ENCODE data around the gene HTRA1.
A peak's percentile ranks its signal among the peaks of the same experiment; 100 is the strongest.

HTRA1 gene

GRCh38 chr10:122500194-122500593 is 38.8 kb downstream of the HTRA1 start:
- H3K4me3 ChIP-seq (ENCODE audit: severe bottlenecking) = no peak overlapping the region
- no peaks in the 10 kb centered on the region for H3K36me3 ChIP-seq (ENCODE audit: low read depth)
- TF ChIP-seq CTCF (IDR thresholded peaks at IDR 0.05; ENCODE audit: poor library complexity, severe bottlenecking) = no peak
- H3K27ac ChIP-seq (ENCODE audit: poor library complexity, severe bottlenecking) = no peak overlapping the region
- H3K27me3 ChIP-seq (ENCODE audit: insufficient read depth, poor library complexity, severe bottlenecking) = no peaks in the 10 kb centered on the region
- DNase-seq (ENCODE audit: low spot score) (no peak), ATAC-seq (ENCODE audit: low read depth) (no peak)
- no peaks in the 10 kb centered on the region for H3K9me3 ChIP-seq (ENCODE audit: severe bottlenecking)
- peaks cover 18% of the 10 kb centered on the region for H3K4me1 ChIP-seq (ENCODE audit: insufficient read depth, poor library complexity, severe bottlenecking)

GRCh38 chr10:122500726-122501125 is 39.4 kb downstream of the HTRA1 start:
- no peaks in the 10 kb centered on the region for H3K9me3 ChIP-seq (ENCODE audit: severe bottlenecking)
- H3K4me3 ChIP-seq (ENCODE audit: severe bottlenecking) = no peak overlapping the region
- no peak for DNase-seq (ENCODE audit: low spot score)
- no peak for ATAC-seq (ENCODE audit: low read depth)
- TF ChIP-seq CTCF (IDR thresholded peaks at IDR 0.05; ENCODE audit: poor library complexity, severe bottlenecking) = no peak
- H3K27ac ChIP-seq (ENCODE audit: poor library complexity, severe bottlenecking) = no peak overlapping the region
- no peaks in the 10 kb centered on the region for H3K27me3 ChIP-seq (ENCODE audit: insufficient read depth, poor library complexity, severe bottlenecking)
- H3K4me1 ChIP-seq (ENCODE audit: insufficient read depth, poor library complexity, severe bottlenecking) = peaks cover 13% of the 10 kb centered on the region
- no peaks in the 10 kb centered on the region for H3K36me3 ChIP-seq (ENCODE audit: low read depth)

DNA sequence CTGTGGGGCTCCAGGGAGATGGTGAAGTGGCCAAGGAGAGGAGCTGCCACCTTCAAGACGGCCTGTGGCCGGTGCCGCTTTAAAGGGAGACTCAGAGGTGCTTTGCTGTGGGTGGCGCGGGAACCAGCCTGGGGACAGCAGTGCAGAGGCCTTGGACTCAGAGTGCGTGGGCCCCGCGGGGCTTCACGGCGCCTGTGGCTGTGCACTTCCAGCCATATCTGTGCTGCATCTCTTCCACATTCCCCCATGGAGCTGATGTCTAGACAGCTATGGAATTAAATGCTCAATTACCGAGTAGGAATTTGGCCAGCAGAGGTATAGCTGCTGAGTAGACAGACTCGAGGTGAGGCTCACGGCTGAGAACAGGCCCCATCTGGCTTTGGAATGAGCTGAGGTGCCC is 41.7 kb downstream of the HTRA1 start:
- Histone ChIP-seq H3K36me3 (ENCODE audit: low read depth) (no peaks in the 10 kb centered on the region), H3K4me1 (ENCODE audit: insufficient read depth, poor library complexity, severe bottlenecking) (peaks cover 10% of the 10 kb centered on the region), H3K27ac (ENCODE audit: poor library complexity, severe bottlenecking) (no peak overlapping the region), H3K9me3 (ENCODE audit: severe bottlenecking) (no peaks in the 10 kb centered on the region), H3K4me3 (ENCODE audit: severe bottlenecking) (no peak overlapping the region), H3K27me3 (ENCODE audit: insufficient read depth, poor library complexity, severe bottlenecking) (no peaks in the 10 kb centered on the region)
- ATAC-seq (ENCODE audit: low read depth) (no peak), DNase-seq (ENCODE audit: low spot score) (no peak)
- TF ChIP-seq CTCF (IDR thresholded peaks at IDR 0.05; ENCODE audit: poor library complexity, severe bottlenecking) = no peak

GRCh38 chr10:122503886-122504609 is 42.7 kb downstream of the HTRA1 start:
- peak overlapping the region; percentile 2 for H3K27ac ChIP-seq (ENCODE audit: poor library complexity, severe bottlenecking)
- peaks cover 10% of the 10 kb centered on the region for H3K4me1 ChIP-seq (ENCODE audit: insufficient read depth, poor library complexity, severe bottlenecking)
- no peak for ATAC-seq (ENCODE audit: low read depth)
- no peak overlapping the region for H3K4me3 ChIP-seq (ENCODE audit: severe bottlenecking)
- H3K27me3 ChIP-seq (ENCODE audit: insufficient read depth, poor library complexity, severe bottlenecking) = no peaks in the 10 kb centered on the region
- no peak for TF ChIP-seq CTCF (IDR thresholded peaks at IDR 0.05; ENCODE audit: poor library complexity, severe bottlenecking)
- DNase-seq (ENCODE audit: low spot score) = no peak
- H3K36me3 ChIP-seq (ENCODE audit: low read depth) = no peaks in the 10 kb centered on the region
- no peaks in the 10 kb centered on the region for H3K9me3 ChIP-seq (ENCODE audit: severe bottlenecking)

DNA sequence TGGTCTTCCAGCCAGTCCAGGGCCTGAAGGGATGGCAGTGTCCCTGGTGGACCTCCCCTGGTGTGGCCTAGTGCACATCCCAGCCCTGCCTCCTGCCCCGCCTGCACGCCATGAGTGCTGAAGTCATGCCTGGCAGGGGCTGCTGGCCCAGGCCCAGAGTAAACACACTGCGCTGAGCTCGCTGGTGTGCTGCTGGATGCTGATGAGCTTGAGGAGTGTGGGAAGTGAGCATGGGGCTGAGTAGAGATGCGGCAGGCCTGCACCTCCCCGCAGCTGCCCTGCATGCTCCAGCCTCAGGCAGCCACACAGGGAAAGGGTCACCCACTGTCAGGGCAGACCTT is 43.2 kb downstream of the HTRA1 start:
- no peak for DNase-seq (ENCODE audit: low spot score)
- Histone ChIP-seq H3K9me3 (ENCODE audit: severe bottlenecking) (no peaks in the 10 kb centered on the region), H3K4me1 (ENCODE audit: insufficient read depth, poor library complexity, severe bottlenecking) (peaks cover 13% of the 10 kb centered on the region), H3K4me3 (ENCODE audit: severe bottlenecking) (no peak overlapping the region), H3K27ac (ENCODE audit: poor library complexity, severe bottlenecking) (peak overlapping the region; percentile 2), H3K36me3 (ENCODE audit: low read depth) (no peaks in the 10 kb centered on the region), H3K27me3 (ENCODE audit: insufficient read depth, poor library complexity, severe bottlenecking) (no peaks in the 10 kb centered on the region)
- no peak for TF ChIP-seq CTCF (IDR thresholded peaks at IDR 0.05; ENCODE audit: poor library complexity, severe bottlenecking)
- ATAC-seq (ENCODE audit: low read depth) = peak; percentile 99

Data from RWPE2 (cell line).